HG03103 (cell line): ENCODE data around the gene SLC25A36.

Experiments
- ATAC-seq: cut with Tn5 transposase; IDR thresholded peaks from one replicate; pipeline ENCODE4 v1.9.1; 2021; ENCODE audit warnings: low read depth; ENCODE audit not compliant: unreplicated experiment

SLC25A36 gene

GRCh38 chr3:140941434-140942220 lies at the start of gene SLC25A36:
Gene SLC25A36, plus strand, starts transcription at chr3:140941836. Its CDS starts 219 bp downstream, at chr3:140942055.
- ATAC-seq: peak; percentile 95

- ATAC-seq: no peak
These were observed 44.6 kb upstream of the SLC25A36 start for GRCh38 chr3:140896997-140897396.

GRCh38 chr3:140898340-140899180 lies 43.1 kb upstream of the SLC25A36 start:
- ATAC-seq: no peak

DNA sequence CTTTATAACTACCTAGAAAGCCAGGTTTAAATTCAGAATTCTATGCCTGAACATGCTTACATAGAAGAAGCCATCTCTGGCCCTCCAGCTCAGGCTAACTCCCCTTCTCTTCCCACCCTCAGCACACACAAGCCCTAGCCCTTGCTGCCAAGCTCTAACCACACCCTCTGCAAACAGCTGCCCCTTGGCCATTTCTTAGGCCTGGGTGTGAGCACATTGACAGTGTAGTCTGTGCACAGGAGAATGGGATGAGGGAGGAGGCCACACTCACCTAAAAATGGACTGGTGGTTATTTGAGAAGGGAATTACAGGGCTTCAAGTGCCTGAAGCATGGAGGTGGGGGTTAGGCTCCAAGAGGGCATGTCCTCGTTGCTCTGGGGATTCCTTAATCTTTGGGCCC lies 42.3 kb upstream of the SLC25A36 start:
- ATAC-seq: no peak

DNA sequence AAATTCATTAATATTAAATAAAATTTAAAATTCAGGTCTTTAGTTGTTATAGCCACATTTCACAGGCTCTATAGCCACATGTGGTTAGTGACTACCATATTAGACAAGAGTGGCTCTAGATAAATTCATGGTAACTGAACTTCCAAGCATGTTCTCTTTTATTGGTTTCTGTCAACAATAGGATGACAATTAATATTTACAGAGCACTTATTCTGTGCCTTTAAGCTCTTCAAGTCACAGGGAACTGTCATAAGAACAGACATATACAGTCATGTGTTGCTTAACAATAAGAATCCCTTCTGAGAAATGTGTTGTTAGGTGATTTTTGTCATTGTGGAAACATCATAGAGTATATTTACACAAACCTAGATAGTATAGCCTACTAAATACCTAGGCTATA lies 38.8 kb upstream of the SLC25A36 start:
- no peak for ATAC-seq

GRCh38 chr3:140903196-140903595 lies 38.4 kb upstream of the SLC25A36 start:
- no peak for ATAC-seq

DNA sequence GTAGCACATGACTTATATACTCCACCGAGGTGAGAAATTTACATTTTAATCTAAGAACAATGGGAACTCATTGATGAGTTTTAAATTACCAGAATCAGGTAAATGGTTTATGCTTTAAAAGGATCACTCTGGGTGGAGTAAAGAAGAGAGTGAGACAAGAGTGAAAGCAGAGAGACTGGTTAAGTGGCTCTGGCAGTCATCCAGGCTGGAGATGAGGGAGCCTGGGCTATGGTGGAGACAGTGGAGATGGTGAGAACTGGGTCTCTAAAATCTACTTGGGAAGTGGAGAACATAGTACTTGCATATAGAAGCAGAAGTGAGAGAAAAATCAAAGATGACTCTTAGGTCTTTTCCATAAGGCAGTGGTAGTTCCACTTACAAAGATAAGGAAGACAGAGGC lies 37.1 kb upstream of the SLC25A36 start:
- ATAC-seq: no peak

GRCh38 chr3:140905559-140905958 lies 36.1 kb upstream of the SLC25A36 start:
- ATAC-seq: no peak

GRCh38 chr3:140906785-140907184 lies 34.9 kb upstream of the SLC25A36 start:
- no peak for ATAC-seq

GRCh38 chr3:140910860-140911259 lies 30.8 kb upstream of the SLC25A36 start:
- ATAC-seq: no peak

GRCh38 chr3:140911822-140912221 lies 29.8 kb upstream of the SLC25A36 start:
- ATAC-seq: no peak

- ATAC-seq: no peak
These were observed 27.9 kb upstream of the SLC25A36 start for GRCh38 chr3:140913728-140914127.

DNA sequence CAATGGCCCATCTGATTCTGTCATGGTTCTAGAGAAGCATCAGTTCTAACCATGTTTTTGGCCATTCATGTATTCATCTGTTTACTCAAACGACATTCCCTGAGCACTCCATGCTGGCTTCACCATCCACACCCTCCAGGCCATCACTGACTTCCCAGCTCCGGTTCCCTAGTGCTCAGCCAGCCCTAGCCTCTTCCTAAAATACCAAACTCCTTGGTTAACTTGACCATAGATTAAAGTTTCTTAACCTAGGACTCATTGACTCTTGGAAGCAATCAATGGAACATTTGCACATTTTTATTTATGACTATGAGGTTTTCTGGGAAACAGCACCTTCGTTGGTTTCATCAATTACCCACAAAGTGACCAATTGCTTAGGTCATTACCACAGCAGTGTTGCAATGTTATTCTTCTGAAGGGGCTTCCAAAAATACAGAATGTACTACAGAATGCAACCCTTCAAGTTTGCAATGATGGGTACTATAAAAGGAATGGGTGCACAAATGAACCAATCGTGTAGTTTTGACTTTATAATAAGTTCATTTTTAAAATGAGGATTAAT lies 27.2 kb upstream of the SLC25A36 start:
- ATAC-seq: no peak

DNA sequence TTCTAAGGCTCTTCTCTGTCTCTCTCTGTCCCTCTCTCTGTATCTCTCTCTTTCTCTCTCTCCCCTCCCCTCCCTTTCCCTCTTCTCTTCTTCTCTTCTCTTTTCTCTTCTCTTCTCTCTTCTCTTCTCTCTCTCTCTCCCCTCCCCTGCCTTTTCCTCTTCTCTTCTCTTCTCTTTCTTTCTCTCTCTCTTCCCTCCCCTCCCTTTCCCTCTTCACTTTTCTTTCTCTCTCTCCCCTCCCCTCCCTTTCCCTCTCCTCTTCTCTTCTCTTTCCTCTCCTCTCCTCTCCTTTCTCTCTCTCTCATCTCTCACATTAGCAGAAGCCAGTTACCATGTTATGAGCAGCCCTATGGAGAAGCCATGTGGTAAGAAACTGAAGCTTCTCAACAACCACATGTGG lies 25.0 kb upstream of the SLC25A36 start:
- no peak for ATAC-seq

DNA sequence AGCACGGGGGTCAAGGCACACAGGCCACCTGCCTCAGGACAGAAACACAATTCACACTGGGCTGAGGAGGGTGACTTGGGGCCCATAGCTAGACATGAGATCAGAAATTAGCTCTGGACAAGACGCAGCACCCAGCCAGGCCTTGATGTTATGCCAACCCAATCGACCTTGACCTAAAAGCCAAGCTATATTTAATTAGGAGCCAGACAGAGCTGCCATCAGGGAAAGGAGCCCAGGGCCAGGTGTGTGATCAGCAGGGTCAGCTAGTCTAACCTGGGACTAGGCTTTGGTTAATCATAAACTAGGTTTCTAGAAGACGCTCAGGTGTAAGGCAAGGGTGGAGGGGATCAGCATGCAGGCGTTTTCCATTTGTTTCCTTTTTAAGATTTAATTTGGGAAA lies 23.9 kb upstream of the SLC25A36 start:
- no peak for ATAC-seq

- no peak for ATAC-seq
These were observed 21.6 kb upstream of the SLC25A36 start for GRCh38 chr3:140920029-140920428.

GRCh38 chr3:140922634-140923033 lies 19.0 kb upstream of the SLC25A36 start:
- ATAC-seq: no peak

GRCh38 chr3:140924097-140924873 lies 17.4 kb upstream of the SLC25A36 start:
- no peak for ATAC-seq

- ATAC-seq: no peak
These were observed 14.2 kb upstream of the SLC25A36 start for GRCh38 chr3:140927279-140928069.

DNA sequence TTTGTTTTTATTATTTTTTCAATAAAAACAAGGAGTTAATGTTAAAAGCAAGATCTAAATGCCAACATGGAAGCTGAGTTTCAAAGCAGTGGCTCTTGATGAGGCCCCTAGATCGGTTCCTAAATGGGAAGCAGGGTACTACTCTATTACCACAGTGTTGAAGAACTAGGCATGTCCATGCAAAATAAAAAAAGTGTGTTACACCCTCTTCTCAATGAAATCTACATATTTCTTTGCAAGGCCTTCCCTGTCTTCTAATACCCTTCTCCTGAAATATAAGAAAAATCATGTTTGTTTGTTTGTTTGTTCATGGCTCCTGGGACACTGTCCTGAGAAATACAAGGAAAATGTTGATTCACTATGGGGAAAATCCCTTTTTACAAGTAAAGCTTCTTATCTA lies 12.2 kb upstream of the SLC25A36 start:
- ATAC-seq: no peak
